NCI-H128 (cell line): ENCODE measurements around the gene FAM72C.
"Not testable (repeated sequence)": the region's sequence is repeated elsewhere in the genome, so short reads cannot be mapped to it uniquely, and the experiment has no call there.

Experiments
- DNase-seq: peaks from one replicate; lab custom pipeline; 2025; ENCODE audit not compliant: unreplicated experiment; lab: John Stamatoyannopoulos, UW

FAM72C gene

GRCh38 chr1:143971924-143972700, at the start of gene FAM72C:
FAM72C (minus strand) TSS chr1:143971986; CDS start chr1:143971141, 845 bp downstream.
- DNase-seq = not testable (repeated sequence)

GRCh38 chr1:144020001-144020738, 48.4 kb upstream of the FAM72C start:
- not testable (repeated sequence) for DNase-seq

GRCh38 chr1:144019101-144019500, 47.3 kb upstream of the FAM72C start:
- DNase-seq = not testable (repeated sequence)

- not testable (repeated sequence) for DNase-seq
These were observed 43.6 kb upstream of the FAM72C start for GRCh38 chr1:144015180-144015966.

- DNase-seq = not testable (repeated sequence)
These were observed 42.7 kb upstream of the FAM72C start for GRCh38 chr1:144014528-144014927.

- not testable (repeated sequence) for DNase-seq
These were observed 42.3 kb upstream of the FAM72C start for GRCh38 chr1:144014121-144014520.

GRCh38 chr1:144012168-144012733, 40.5 kb upstream of the FAM72C start:
- DNase-seq = not testable (repeated sequence)

- DNase-seq = not testable (repeated sequence)
These were observed 37.6 kb upstream of the FAM72C start for GRCh38 chr1:144009410-144009809.

GRCh38 chr1:144004259-144004658, 32.5 kb upstream of the FAM72C start:
- DNase-seq = not testable (repeated sequence)

- DNase-seq = not testable (repeated sequence)
These were observed 31.7 kb upstream of the FAM72C start for GRCh38 chr1:144003306-144004029.

GRCh38 chr1:144002141-144002881, 30.5 kb upstream of the FAM72C start:
- DNase-seq = not testable (repeated sequence)

- DNase-seq = not testable (repeated sequence)
These were observed 29.3 kb upstream of the FAM72C start for GRCh38 chr1:144001077-144001476.

GRCh38 chr1:143996020-143996419, 24.2 kb upstream of the FAM72C start:
- not testable (repeated sequence) for DNase-seq

- not testable (repeated sequence) for DNase-seq
These were observed 21.6 kb upstream of the FAM72C start for GRCh38 chr1:143993301-143993907.

GRCh38 chr1:143990699-143991098, 18.9 kb upstream of the FAM72C start:
- not testable (repeated sequence) for DNase-seq

- DNase-seq = not testable (repeated sequence)
These were observed 17.9 kb upstream of the FAM72C start for GRCh38 chr1:143989719-143990118.

GRCh38 chr1:143989427-143989712, 17.6 kb upstream of the FAM72C start:
- not testable (repeated sequence) for DNase-seq

GRCh38 chr1:143988602-143989426, 17.0 kb upstream of the FAM72C start:
- DNase-seq = not testable (repeated sequence)
